A673 (cell line): ENCODE measurements around the gene KIF17. TPM values are rescaled to one million over a fixed set of nuclear protein-coding genes. Genes with fewer than 3 reads are reported as not detected.

Experiments
- BruUV-seq: library from RNA; stranded (reverse); fragments of 400-500 nt; replicated peaks from 2 replicates; lab custom pipeline; 2021; lab: Mats Ljungman, UMichigan
- CTCF ChIA-PET: fragments of 300-600 bp; sonication (Branson Sonifier 250); formaldehyde crosslinking; loops from one replicate; lab custom pipeline; 2022; ENCODE audit warnings: antibody characterized with exemption; lab: Charles Lee
- POLR2A ChIA-PET: fragments of 300-600 bp; sonication (Branson Sonifier 250); formaldehyde crosslinking; loops from one replicate; lab custom pipeline; 2022; ENCODE audit warnings: antibody characterized with exemption; ENCODE audit not compliant: low non-redundant PET; lab: Charles Lee
- DNase-seq: peaks from one replicate; pipeline ENCODE4 v3.0.0-alpha.2; 2015; ENCODE audit warnings: low spot score
- H3K27ac ChIP-seq: fragments of 200-600 bp; sonication (generic); 2 replicates; pipeline ENCODE4 v1.5.1; 2016; ENCODE audit warnings: mixed run types, low read depth, mild to moderate bottlenecking, mixed read lengths, antibody characterized with exemption, low read length; ENCODE audit not compliant: poor library complexity, severe bottlenecking
- H3K27me3 ChIP-seq: fragments of 200-600 bp; sonication (generic); replicated peaks from 2 replicates; pipeline ENCODE4 v1.6.1; 2017; ENCODE audit warnings: mixed run types, low read depth, mild to moderate bottlenecking, mixed read lengths, antibody characterized with exemption, low read length; ENCODE audit not compliant: insufficient read depth, poor library complexity
- H3K36me3 ChIP-seq: fragments of 200-600 bp; sonication (generic); 2 replicates; pipeline ENCODE4 v1.6.1; 2016; ENCODE audit warnings: mixed run types, mild to moderate bottlenecking, mixed read lengths, antibody characterized with exemption, low read length; ENCODE audit not compliant: insufficient read depth, poor library complexity, severe bottlenecking
- H3K4me1 ChIP-seq: fragments of 200-600 bp; sonication (generic); 2 replicates; pipeline ENCODE4 v1.6.1; 2017; ENCODE audit warnings: mixed run types, mild to moderate bottlenecking, mixed read lengths, antibody characterized with exemption, low read length; ENCODE audit not compliant: insufficient read depth, poor library complexity, severe bottlenecking
- H3K4me3 ChIP-seq: fragments of 200-600 bp; sonication (generic); 2 replicates; pipeline ENCODE4 v1.5.1; 2016; ENCODE audit warnings: low read depth, mixed run types, mild to moderate bottlenecking, mixed read lengths, low read length; ENCODE audit not compliant: poor library complexity, severe bottlenecking
- H3K9me3 ChIP-seq: fragments of 200-600 bp; sonication (generic); 2 replicates; pipeline ENCODE4 v1.6.1; 2016; ENCODE audit warnings: mixed run types, low read depth, mild to moderate bottlenecking, mixed read lengths, antibody characterized with exemption, low read length; ENCODE audit not compliant: poor library complexity, severe bottlenecking
- CTCF ChIP-seq: fragments of 300-800, 200-600 bp; sonication (generic); conservative IDR thresholded peaks from 2 replicates; pipeline ENCODE4 v1.5.1; 2017; ENCODE audit warnings: low read depth, mild to moderate bottlenecking, antibody characterized with exemption, low read length, moderate library complexity, mixed read lengths
- EZH2 ChIP-seq: fragments of 200-600 bp; sonication (generic); IDR thresholded peaks from 2 replicates; pipeline ENCODE4 v1.6.1; 2017; ENCODE audit warnings: borderline replicate concordance, low read depth, mild to moderate bottlenecking, mixed read lengths, antibody characterized with exemption, low read length; ENCODE audit not compliant: poor library complexity, severe bottlenecking
- intact Hi-C: fragments of 100-400 bp; cut with micrococcal nuclease; formaldehyde crosslinking; loops from one replicate; pipeline ENCODE4 v1.10.0; 2022; ENCODE audit not compliant: unreplicated experiment
- total RNA-seq: library from RNA; stranded (reverse); gene quantifications from 2 replicates; pipeline ENCODE4 v1.2.3, GENCODE V29; 2021

Gene KIF17
- total RNA-seq, 1 experiment from 2014 or later: 0.71 TPM

GRCh38 chr1:20663365-20663764 lies 54.4 kb downstream of the KIF17 start:
- Histone ChIP-seq H3K4me1 (peaks cover 10% of the 10 kb centered on the region), H3K4me3 (no peak overlapping the region), H3K36me3 (peaks cover 16% of the 10 kb centered on the region), H3K9me3 (no peaks in the 10 kb centered on the region), H3K27ac (no peak overlapping the region), H3K27me3 (no peaks in the 10 kb centered on the region)
- POLR2A ChIA-PET: no interaction called here
- intact Hi-C loops: no loop called here
- no TSS peak for BruUV-seq
- TF ChIP-seq EZH2 (no peak), CTCF (no peak)
- CTCF ChIA-PET: no interaction called here
- DNase-seq: no peak

GRCh38 chr1:20662110-20662475 lies 55.7 kb downstream of the KIF17 start:
- ChIA-PET POLR2A (no interaction called here), CTCF (interaction anchor here (0.6 to 1.3 kb wide), 2 partner anchors 35 to 241 kb away, joined by 3 to 6 read pairs; no protein-coding TSS in a partner anchor)
- TF ChIP-seq EZH2 (no peak), CTCF (no peak)
- DNase-seq: no peak
- no peaks in the 10 kb centered on the region for H3K27me3 ChIP-seq
- peak overlapping the region; percentile 75 for H3K27ac ChIP-seq
- H3K4me3 ChIP-seq: peak overlapping the region; percentile 86
- intact Hi-C loops: no loop called here
- no peaks in the 10 kb centered on the region for H3K9me3 ChIP-seq
- H3K36me3 ChIP-seq: peaks cover 28% of the 10 kb centered on the region
- H3K4me1 ChIP-seq: peaks cover 10% of the 10 kb centered on the region
- no TSS peak for BruUV-seq

DNA sequence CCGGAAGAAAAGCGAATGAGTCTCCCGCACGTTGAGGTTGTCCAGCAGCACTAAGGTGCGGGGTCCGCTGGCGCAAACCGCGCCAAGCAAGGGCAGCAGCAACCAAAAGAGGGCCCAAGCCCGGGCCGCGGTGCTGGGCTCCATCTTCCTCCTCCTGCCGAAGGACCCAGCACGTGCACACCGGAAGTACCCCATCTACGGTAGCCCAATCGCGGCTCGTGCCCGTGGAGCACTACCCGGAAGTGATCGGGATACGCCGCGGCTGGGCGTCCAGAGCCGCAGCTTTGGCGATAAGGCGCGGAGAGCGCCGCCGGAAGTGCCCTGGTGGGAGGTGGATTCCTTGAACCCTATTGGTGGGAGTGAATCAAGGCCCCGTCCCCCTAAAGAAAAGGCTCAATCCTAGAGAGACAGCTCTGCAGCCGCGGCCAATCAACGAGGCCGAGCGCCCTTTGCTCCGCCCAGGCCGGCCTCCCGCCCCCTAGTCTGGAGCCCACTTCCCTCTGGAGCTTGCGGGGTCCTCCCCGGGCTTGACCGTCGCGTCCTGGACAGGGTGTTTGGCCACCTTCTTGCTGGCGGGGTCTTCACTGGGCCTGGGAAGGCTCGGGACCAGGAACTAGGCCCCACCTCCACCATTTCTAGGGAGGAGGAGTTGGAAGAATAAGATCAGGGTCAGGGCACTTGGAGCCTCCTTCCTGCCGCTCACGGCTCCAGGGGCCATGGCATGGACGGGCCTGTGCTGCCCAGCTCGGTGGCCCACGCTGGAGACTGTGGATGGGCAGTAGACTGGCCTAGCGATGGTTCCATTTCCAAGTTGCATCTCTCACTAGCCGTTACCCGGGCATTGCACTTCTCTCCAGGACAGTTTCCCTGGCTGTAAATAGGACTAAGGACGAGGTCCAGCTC lies 56.3 kb downstream of the KIF17 start, which contains the start of gene DDOST:
Gene DDOST (minus strand): TSS at position 163 of the 903 bp plus-strand sequence. CDS start 19 bp downstream, at position 144.
- intact Hi-C loops: no loop called here
- BruUV-seq: TSS peak; percentile 91
- DNase-seq: peak; percentile 99

More for the DNA sequence above, 56.3 kb downstream of the KIF17 start, which contains the start of gene DDOST:
- CTCF ChIA-PET: interaction anchor here (0.6 to 1.4 kb wide), 3 partner anchors 27 to 242 kb away, joined by 3 to 6 read pairs (median 4); no protein-coding TSS in a partner anchor
- no peaks in the 10 kb centered on the region for H3K9me3 ChIP-seq
- peaks cover 34% of the 10 kb centered on the region for H3K36me3 ChIP-seq
- peak within 1 kb of the TSS; percentile 86 for H3K4me3 ChIP-seq
- H3K4me1 ChIP-seq: peaks cover 10% of the 10 kb centered on the region
- peak; percentile 55 for TF ChIP-seq CTCF
- no peak for TF ChIP-seq EZH2
- POLR2A ChIA-PET: no interaction called here
- peak within 1 kb of the TSS; percentile 75 for H3K27ac ChIP-seq
- H3K27me3 ChIP-seq: no peaks in the 10 kb centered on the region
